Subcutaneous adipose tissue (tissue), 4 donors: ENCODE results near the gene ZNF711. TPM values are rescaled to one million over a fixed set of nuclear protein-coding genes. Genes with fewer than 3 reads are reported as not detected.

Experiments used
- total RNA-seq, 4 donors: library from RNA; depleted of rRNA; stranded (reverse); fragments of >200 nt; gene quantifications; one replicate each; pipeline ENCODE4 v1.1.0, GENCODE V29; 2016
- TF ChIP-seq, protein P1 (sequence below): fragments of 450-650 bp; IDR thresholded peaks from one replicate; pipeline ENCODE4 v1.5.1; 2016; ENCODE audit warnings: low read depth, mild to moderate bottlenecking, control low read depth, antibody characterized with exemption, moderate library complexity

ZNF711 gene
- total RNA-seq = 1 to 10 TPM in 1 of 4 donors, under 1 TPM in 3; 0.57 to 1.5 (median 0.82) TPM

DNA sequence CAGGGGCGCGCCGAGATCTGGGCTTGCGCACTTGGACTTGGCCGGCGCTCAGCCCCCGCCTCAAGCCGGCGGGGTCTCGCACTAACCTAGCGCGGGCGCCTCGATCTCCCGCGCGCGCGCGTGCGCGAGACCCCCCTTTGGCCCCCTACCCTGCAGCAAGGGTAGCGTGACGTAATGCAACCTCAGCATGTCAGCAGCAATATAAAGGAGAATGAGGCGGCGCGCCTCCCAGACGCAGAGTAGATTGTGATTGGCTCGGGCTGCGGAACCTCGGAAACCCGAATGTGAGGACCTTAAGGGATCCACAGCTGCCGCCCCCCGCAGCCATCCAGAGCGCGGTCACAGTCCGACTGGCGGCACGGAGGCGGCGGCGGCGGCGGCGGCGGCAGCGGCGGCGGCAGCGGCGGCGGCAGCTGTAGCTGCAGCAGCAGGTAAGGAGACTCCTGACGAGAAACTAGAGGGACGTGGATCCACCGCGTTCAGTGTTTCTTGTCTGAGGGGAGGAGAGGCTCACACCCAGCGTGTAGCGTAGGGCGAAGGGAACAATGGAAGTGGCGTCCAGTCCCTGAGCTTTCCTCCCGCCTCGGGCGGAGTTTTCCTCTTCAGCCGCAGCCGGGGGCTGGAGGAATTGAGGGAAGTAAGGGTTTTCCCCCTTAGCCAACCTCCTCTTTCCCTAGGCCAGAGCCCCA is at the start of gene ZNF711, which contains the start of gene SATL1:
ZNF711 (plus strand) TSS at position 231 of the 689 bp plus-strand sequence. CDS start 3,582 bp downstream, outside the sequence.
SATL1 (minus strand) TSS at position 19 of the 689 bp plus-strand sequence. CDS start 134,811 bp downstream, outside the sequence.
- TF ChIP-seq, protein P1, sequence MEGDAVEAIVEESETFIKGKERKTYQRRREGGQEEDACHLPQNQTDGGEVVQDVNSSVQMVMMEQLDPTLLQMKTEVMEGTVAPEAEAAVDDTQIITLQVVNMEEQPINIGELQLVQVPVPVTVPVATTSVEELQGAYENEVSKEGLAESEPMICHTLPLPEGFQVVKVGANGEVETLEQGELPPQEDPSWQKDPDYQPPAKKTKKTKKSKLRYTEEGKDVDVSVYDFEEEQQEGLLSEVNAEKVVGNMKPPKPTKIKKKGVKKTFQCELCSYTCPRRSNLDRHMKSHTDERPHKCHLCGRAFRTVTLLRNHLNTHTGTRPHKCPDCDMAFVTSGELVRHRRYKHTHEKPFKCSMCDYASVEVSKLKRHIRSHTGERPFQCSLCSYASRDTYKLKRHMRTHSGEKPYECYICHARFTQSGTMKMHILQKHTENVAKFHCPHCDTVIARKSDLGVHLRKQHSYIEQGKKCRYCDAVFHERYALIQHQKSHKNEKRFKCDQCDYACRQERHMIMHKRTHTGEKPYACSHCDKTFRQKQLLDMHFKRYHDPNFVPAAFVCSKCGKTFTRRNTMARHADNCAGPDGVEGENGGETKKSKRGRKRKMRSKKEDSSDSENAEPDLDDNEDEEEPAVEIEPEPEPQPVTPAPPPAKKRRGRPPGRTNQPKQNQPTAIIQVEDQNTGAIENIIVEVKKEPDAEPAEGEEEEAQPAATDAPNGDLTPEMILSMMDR = no peak

DNA sequence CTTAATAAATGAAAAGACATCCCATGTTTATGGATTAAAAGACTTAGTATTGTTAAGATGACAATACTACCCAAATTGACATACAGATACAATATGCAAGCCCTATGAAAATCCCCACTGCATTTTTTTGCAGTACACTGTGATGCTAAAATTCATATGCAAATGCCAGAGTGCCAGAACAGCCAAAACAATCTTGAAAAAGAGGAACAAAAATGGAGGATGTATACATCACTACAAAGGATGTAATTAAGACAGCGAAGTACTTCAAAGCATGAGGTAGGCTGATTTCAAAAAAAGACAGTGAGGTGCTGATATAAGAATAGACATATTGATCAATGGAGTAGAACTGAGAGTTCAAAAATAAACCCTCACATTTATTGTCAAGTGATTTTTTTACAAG is 47.5 kb upstream of the ZNF711 start:
- TF ChIP-seq, protein P1 = no peak

DNA sequence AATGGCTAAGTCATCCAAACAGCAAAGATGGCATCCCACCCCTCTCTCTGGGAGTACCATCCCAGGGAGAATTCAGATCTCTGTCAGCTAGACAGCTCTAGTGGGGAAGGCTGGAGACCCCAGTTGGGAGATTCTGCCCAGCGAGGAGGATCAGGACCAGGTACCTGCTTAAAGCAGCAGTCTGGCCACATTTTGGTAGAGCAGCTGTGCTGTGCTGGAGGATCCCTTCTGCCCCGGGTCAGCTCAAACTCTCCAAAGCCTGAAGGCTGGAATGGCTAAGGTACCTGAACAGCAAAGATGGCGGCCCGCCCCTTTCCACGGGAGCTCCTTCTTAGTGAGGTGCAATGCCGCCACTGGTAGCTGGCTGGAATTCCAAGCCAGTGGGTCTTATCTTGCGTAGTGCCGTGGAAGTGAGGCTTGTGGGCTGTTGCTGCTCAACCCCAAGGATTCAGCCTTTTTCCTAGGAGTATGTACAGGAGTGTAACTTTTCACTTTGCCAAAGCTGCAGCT is 40.3 kb upstream of the ZNF711 start:
- TF ChIP-seq, protein P1 = no peak

DNA sequence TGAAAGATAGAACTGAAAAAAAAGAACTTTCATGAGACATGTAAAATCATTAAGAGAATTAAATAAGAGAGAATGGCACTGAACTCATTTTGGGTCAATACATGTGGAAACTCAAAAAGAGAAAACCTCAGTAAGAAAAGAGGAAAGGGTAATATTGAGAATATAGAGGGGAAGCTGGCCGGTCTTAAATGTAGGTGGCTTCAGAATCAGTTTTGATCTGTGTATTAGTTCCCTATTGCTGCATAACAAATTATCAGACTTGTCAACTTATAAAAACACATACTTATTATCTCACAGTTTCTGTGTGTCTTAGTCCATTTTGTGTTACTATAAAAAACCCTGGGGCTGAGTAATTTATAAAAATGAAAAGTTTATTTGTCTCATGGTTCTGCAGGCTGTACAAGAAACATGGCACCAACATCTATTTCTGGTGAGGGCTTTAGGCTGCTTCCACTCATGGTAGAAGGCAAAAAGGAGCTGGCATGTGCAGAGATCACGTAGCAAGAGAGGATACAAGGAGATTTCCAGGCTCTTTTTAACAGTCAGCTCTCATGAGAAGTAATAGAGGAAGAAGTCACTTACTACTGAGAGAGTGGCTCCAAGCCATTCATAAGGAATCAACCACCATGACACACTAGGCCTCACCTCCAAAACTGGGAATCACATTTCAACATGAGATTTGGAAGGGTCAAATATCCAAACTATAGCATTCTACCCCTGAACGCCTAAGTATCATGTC is 29.8 kb upstream of the ZNF711 start:
- TF ChIP-seq, protein P1 = no peak

DNA sequence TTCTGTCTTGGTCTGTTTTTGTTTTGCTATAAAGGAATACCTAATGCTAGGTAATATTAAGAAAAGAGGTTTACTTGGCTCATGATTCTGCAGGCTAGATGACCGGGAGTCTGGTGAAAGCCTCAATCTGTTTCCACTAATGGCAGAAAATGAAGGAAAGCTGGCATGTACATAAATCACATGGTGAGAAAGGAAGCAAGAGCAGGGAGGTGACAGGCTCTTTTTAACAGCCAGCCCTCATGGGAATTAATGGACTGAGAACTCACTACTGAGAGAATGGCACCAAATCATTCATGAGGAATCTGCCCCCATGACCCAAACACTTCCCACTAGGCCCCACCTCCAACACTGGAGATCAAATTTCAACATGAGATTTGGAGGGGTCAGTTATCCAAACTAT is 27.8 kb upstream of the ZNF711 start:
- TF ChIP-seq, protein P1 = no peak

DNA sequence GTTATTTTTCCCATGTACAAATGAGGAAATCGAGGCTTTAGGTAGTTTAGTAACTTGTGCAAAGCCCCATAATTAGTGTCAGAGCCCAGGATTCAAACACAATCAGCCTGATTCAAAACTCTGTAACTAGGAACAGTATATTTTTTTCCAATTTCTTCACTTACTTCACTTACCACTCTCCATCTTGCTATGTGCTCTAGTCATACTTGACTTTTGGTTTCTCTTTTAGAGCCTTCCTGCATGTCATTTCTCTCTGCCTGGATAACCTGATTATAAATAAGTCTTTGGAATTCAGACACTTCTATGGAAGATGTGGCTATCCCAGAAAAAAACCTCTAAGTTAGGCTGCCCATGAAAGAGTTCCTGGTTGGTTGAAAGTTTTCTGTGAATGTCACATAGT is 22.4 kb upstream of the ZNF711 start:
- TF ChIP-seq, protein P1 = no peak

DNA sequence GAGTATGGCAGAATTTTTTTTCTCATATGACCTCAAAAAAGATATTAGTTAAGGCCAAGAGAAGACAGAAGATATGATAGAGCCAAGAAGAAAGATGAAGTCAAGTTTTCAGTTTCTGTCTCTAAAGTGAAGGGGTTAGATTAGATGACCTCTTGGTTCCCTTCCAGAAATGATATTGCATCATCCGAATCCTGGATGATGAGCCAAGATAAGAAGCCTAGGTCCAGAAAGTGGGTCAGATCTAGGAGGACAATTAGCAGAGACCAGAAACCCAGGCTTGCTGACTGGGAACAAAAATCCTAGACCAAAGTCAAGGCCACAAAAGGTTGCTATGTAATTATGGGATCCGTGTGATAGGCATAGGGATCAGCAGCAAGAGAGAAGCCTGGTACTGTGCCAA is 20.4 kb upstream of the ZNF711 start:
- TF ChIP-seq, protein P1 = no peak
